ENCODE results near the gene DNMT3A.
"Not testable (repeated sequence)": the region's sequence is repeated elsewhere in the genome, so short reads cannot be mapped to it uniquely, and the experiment has no call there.

DNMT3A gene

GRCh38 chr2:25281941-25282340 lies 59.8 kb downstream of the DNMT3A start:
- WGBS, 2 experiments (ENCODE audit: insufficient coverage in 2 of 2), result 89 to 97% methylated on average over 6 to 7 of the region's 8 CpGs
- H3K9me3 ChIP-seq (ENCODE audit: control insufficient read depth, low read length), result no peaks in the 10 kb centered on the region
- H3K4me1 ChIP-seq (ENCODE audit: control insufficient read depth, insufficient read depth, low read length, poor library complexity, severe bottlenecking), result peaks cover 6% of the 10 kb centered on the region
- no peaks in the 10 kb centered on the region for H3K36me3 ChIP-seq (ENCODE audit: control insufficient read depth, insufficient read depth, low read length)
- no peak overlapping the region for H3K4me3 ChIP-seq (ENCODE audit: extremely low read depth, insufficient read depth, low read length, poor library complexity, severe bottlenecking)
- H3K27ac ChIP-seq (ENCODE audit: low read depth, low read length, severe bottlenecking), result no peak overlapping the region

- Histone ChIP-seq H3K4me1 (ENCODE audit: control insufficient read depth, insufficient read depth, low read length, poor library complexity, severe bottlenecking) (peaks cover 10% of the 10 kb centered on the region), H3K27ac (ENCODE audit: low read depth, low read length, severe bottlenecking) (no peak overlapping the region), H3K36me3 (ENCODE audit: control insufficient read depth, insufficient read depth, low read length) (no peaks in the 10 kb centered on the region), H3K9me3 (ENCODE audit: control insufficient read depth, low read length) (no peaks in the 10 kb centered on the region), H3K4me3 (ENCODE audit: extremely low read depth, insufficient read depth, low read length, poor library complexity, severe bottlenecking) (no peak overlapping the region)
- WGBS, 2 experiments (ENCODE audit: insufficient coverage in 2 of 2), result 71% methylated on average over 1 of the region's 5 CpGs; no CpG with 5 or more reads in 1 of the 2 experiments
These were observed 60.2 kb downstream of the DNMT3A start for GRCh38 chr2:25281522-25281921.

GRCh38 chr2:25280051-25280687 lies 61.6 kb downstream of the DNMT3A start:
- Histone ChIP-seq H3K9me3 (ENCODE audit: control insufficient read depth, low read length) (no peaks in the 10 kb centered on the region), H3K4me3 (ENCODE audit: extremely low read depth, insufficient read depth, low read length, poor library complexity, severe bottlenecking) (no peak overlapping the region), H3K27ac (ENCODE audit: low read depth, low read length, severe bottlenecking) (no peak overlapping the region), H3K36me3 (ENCODE audit: control insufficient read depth, insufficient read depth, low read length) (no peaks in the 10 kb centered on the region), H3K4me1 (ENCODE audit: control insufficient read depth, insufficient read depth, low read length, poor library complexity, severe bottlenecking) (peaks cover 10% of the 10 kb centered on the region)
- WGBS, 2 experiments (ENCODE audit: insufficient coverage in 2 of 2), result 74 to 75% methylated on average over 4 to 6 of the region's 10 CpGs

GRCh38 chr2:25279091-25279651 lies 62.6 kb downstream of the DNMT3A start:
- H3K27ac ChIP-seq (ENCODE audit: low read depth, low read length, severe bottlenecking), result no peak overlapping the region
- 94 to 100% methylated on average over 5 to 12 of the region's 12 CpGs for WGBS, 2 experiments (ENCODE audit: insufficient coverage in 2 of 2)
- peaks cover 10% of the 10 kb centered on the region for H3K4me1 ChIP-seq (ENCODE audit: control insufficient read depth, insufficient read depth, low read length, poor library complexity, severe bottlenecking)
- H3K9me3 ChIP-seq (ENCODE audit: control insufficient read depth, low read length), result no peaks in the 10 kb centered on the region
- H3K36me3 ChIP-seq (ENCODE audit: control insufficient read depth, insufficient read depth, low read length), result no peaks in the 10 kb centered on the region
- H3K4me3 ChIP-seq (ENCODE audit: extremely low read depth, insufficient read depth, low read length, poor library complexity, severe bottlenecking), result no peak overlapping the region

GRCh38 chr2:25276569-25277465 lies 64.9 kb downstream of the DNMT3A start:
- no peaks in the 10 kb centered on the region for H3K9me3 ChIP-seq (ENCODE audit: control insufficient read depth, low read length)
- no peak overlapping the region for H3K4me3 ChIP-seq (ENCODE audit: extremely low read depth, insufficient read depth, low read length, poor library complexity, severe bottlenecking)
- H3K36me3 ChIP-seq (ENCODE audit: control insufficient read depth, insufficient read depth, low read length), result no peaks in the 10 kb centered on the region
- no peak overlapping the region for H3K27ac ChIP-seq (ENCODE audit: low read depth, low read length, severe bottlenecking)
- peaks cover 13% of the 10 kb centered on the region for H3K4me1 ChIP-seq (ENCODE audit: control insufficient read depth, insufficient read depth, low read length, poor library complexity, severe bottlenecking)
- 42 to 44% methylated on average over 53 of the region's 60 CpGs for WGBS, 2 experiments (ENCODE audit: insufficient coverage in 2 of 2)

- WGBS, 2 experiments (ENCODE audit: insufficient coverage in 2 of 2), result 61 to 82% methylated on average over 5 of the region's 6 CpGs
- no peaks in the 10 kb centered on the region for H3K36me3 ChIP-seq (ENCODE audit: control insufficient read depth, insufficient read depth, low read length)
- H3K4me3 ChIP-seq (ENCODE audit: extremely low read depth, insufficient read depth, low read length, poor library complexity, severe bottlenecking), result no peak overlapping the region
- peaks cover 13% of the 10 kb centered on the region for H3K4me1 ChIP-seq (ENCODE audit: control insufficient read depth, insufficient read depth, low read length, poor library complexity, severe bottlenecking)
- H3K9me3 ChIP-seq (ENCODE audit: control insufficient read depth, low read length), result no peaks in the 10 kb centered on the region
- H3K27ac ChIP-seq (ENCODE audit: low read depth, low read length, severe bottlenecking), result no peak overlapping the region
These were observed 66.2 kb downstream of the DNMT3A start for GRCh38 chr2:25275575-25275965.

- Histone ChIP-seq H3K36me3 (ENCODE audit: control insufficient read depth, insufficient read depth, low read length) (no peaks in the 10 kb centered on the region), H3K4me3 (ENCODE audit: extremely low read depth, insufficient read depth, low read length, poor library complexity, severe bottlenecking) (no peak overlapping the region), H3K9me3 (ENCODE audit: control insufficient read depth, low read length) (no peaks in the 10 kb centered on the region), H3K4me1 (ENCODE audit: control insufficient read depth, insufficient read depth, low read length, poor library complexity, severe bottlenecking) (peaks cover 13% of the 10 kb centered on the region), H3K27ac (ENCODE audit: low read depth, low read length, severe bottlenecking) (no peak overlapping the region)
- WGBS, 2 experiments (ENCODE audit: insufficient coverage in 2 of 2), result 89 to 94% methylated on average over 17 to 18 of the region's 27 CpGs
These were observed 66.7 kb downstream of the DNMT3A start for GRCh38 chr2:25274868-25275574.

- Histone ChIP-seq H3K36me3 (ENCODE audit: control insufficient read depth, insufficient read depth, low read length) (no peaks in the 10 kb centered on the region), H3K4me1 (ENCODE audit: control insufficient read depth, insufficient read depth, low read length, poor library complexity, severe bottlenecking) (peaks cover 16% of the 10 kb centered on the region), H3K4me3 (ENCODE audit: extremely low read depth, insufficient read depth, low read length, poor library complexity, severe bottlenecking) (no peak overlapping the region), H3K9me3 (ENCODE audit: control insufficient read depth, low read length) (no peaks in the 10 kb centered on the region), H3K27ac (ENCODE audit: low read depth, low read length, severe bottlenecking) (no peak overlapping the region)
- 92 to 97% methylated on average over 5 of the region's 5 CpGs for WGBS, 2 experiments (ENCODE audit: insufficient coverage in 2 of 2)
These were observed 67.7 kb downstream of the DNMT3A start for GRCh38 chr2:25273985-25274535.

GRCh38 chr2:25272705-25273104 lies 69.0 kb downstream of the DNMT3A start:
- not testable (repeated sequence) for H3K27ac ChIP-seq (ENCODE audit: low read depth, low read length, severe bottlenecking); H3K36me3 ChIP-seq (ENCODE audit: control insufficient read depth, insufficient read depth, low read length); H3K4me3 ChIP-seq (ENCODE audit: extremely low read depth, insufficient read depth, low read length, poor library complexity, severe bottlenecking); H3K9me3 ChIP-seq (ENCODE audit: control insufficient read depth, low read length)
- WGBS, 2 experiments (ENCODE audit: insufficient coverage in 2 of 2), result 77 to 95% methylated on average over 3 to 6 of the region's 9 CpGs
- peaks cover 16% of the 10 kb centered on the region for H3K4me1 ChIP-seq (ENCODE audit: control insufficient read depth, insufficient read depth, low read length, poor library complexity, severe bottlenecking)

- Histone ChIP-seq H3K4me1 (ENCODE audit: control insufficient read depth, insufficient read depth, low read length, poor library complexity, severe bottlenecking) (peaks cover 6% of the 10 kb centered on the region), H3K36me3 (ENCODE audit: control insufficient read depth, insufficient read depth, low read length) (no peaks in the 10 kb centered on the region), H3K4me3 (ENCODE audit: extremely low read depth, insufficient read depth, low read length, poor library complexity, severe bottlenecking) (no peak overlapping the region), H3K27ac (ENCODE audit: low read depth, low read length, severe bottlenecking) (no peak overlapping the region), H3K9me3 (ENCODE audit: control insufficient read depth, low read length) (no peaks in the 10 kb centered on the region)
- 26 to 42% methylated on average over 7 of the region's 7 CpGs for WGBS, 2 experiments (ENCODE audit: insufficient coverage in 2 of 2)
These were observed 71.7 kb downstream of the DNMT3A start for GRCh38 chr2:25270061-25270460.

Measured in mesodermal cell (in vitro differentiated cells).